Suppressor macrophage treated with lipopolysaccharide for 1 hour (primary cell): ENCODE results near the gene CPED1.
"Not testable (repeated sequence)": the region's sequence is repeated elsewhere in the genome, so short reads cannot be mapped to it uniquely, and the experiment has no call there.

Experiments
- DNase-seq, 3 donors: peaks; one replicate each; pipeline ENCODE4 v3.0.0-alpha.2; 2020 to 2022

Gene CPED1

DNA sequence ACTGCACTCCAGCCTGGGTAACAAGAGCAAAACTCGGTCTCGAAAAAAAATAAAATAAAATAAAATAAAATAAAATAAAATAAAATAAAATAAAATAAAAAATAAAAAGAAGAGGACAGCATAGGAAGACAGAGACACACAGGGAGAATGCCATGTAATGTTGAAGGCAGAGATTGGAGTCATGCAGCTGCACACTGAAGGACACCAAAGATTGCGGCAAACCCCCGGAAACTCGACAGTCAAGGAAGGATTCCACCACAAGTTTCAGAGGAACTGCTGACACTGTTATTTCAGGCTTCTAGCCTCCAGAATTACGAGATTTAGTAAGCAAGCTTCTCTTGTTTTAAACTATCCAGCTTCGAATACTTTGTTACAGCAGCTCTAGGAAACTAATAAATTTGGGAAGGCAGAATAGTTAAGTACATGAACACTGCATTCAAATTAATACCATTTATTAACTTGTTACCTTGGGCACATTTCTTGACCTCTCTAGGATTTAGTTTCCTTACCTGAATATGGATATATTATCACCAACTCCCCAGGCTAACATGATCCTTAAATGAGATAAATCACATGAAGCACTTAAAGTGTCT lies 9.5 kb downstream of the CPED1 start:
- peak; percentile 81 to 84 (median 82) for DNase-seq

DNA sequence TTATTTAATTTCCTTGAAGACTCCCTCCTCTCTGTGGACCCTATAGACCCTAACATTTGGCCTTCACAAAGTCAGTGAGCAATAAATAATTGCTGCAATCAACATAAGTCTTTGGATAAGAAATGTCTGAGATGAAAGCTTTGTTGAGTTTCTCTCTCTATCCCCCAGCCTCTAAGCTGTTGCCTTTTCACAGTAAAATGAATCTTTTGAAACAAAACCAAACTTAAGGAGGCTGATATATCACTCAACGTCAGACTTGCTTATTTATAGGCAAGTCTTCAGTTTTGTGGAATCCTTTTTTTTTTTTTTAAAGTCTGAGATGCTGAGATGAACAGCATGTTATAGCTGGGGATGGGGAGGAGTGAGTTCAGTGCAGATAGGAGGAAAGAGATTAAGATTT lies 10.0 kb downstream of the CPED1 start:
- no peak for DNase-seq

DNA sequence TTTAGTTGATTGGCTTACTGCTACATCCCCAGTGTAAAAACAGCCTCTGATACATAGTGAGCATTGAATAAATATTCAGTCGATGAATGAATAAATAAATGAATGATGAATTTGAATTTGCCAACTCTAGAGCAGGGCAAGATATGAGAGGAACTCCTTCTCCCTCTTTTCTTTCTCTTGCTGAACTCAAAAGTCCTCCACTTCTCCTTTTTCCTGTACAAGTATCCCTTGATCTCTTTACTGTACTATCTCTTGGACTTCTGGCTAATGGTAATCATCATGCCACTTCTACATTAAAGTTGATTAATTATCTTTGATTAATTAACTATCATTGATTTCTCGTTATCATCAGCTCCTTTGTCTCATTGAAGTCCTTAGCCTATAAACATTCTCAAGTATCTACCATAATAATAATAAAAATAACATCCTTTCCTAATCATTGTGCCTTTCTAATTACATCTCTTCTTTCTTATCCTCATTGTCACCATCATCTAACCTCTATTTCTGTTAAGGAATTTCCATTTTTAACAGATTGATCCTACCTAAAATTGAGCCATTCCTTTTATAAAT lies 10.6 kb downstream of the CPED1 start:
- no peak for DNase-seq

- DNase-seq, result peak; percentile 67 to 87 (median 69)
These were observed 11.8 kb downstream of the CPED1 start for GRCh38 chr7:121000081-121000983.

DNA sequence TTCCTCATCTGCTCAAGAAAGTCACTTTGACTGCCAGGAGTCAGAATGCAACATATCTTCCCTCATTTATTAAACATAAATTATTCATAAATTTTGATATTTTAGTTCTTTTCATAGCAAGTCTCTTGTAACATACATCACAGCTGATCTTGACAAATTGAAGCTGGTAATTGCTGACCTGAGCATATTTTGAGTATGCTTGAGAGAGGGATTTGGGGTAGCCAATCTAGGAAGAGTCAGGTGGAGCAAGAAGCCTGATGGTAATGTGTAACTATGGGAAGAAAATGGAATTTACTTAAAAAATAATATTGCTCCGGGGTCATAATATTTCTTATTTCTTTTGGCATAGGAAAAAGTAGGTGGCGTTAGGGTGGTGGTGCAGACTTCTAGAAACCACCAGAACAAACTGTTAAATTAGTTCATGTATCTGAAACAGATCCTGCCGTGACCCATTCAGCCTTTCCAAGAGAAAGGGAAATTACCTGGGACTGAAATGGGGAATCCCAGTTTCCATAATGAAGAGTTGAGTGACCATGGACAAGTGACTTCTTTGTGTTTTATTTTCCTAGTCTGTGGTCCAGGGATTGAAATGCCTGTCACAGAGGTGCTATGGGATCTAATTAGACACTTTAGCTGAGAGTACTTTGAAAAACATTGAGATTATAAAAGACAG lies 12.9 kb downstream of the CPED1 start:
- peak; percentile 56 to 76 (median 57) for DNase-seq

GRCh38 chr7:121002048-121002756 lies 13.7 kb downstream of the CPED1 start:
- no peak for DNase-seq

DNA sequence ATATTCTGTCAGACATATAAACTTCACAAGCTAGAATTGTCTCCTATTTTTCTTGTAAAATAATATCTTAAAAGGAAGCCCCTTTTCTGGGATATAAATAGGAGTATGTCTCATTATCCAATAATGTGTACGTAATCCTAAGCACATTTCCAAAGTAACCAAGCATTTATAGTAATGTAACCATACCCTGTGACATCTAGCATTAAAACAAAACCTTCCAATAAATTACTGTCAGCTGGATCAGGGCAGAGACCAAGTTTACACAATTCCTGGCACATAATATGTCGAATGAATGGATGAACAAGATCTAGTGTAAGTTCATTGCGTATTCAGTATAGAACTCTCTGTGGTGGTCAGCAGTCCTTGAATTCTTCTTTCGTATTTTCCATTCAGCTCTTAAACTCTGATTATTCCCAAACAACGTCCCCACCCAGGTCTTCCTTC lies 14.3 kb downstream of the CPED1 start:
- no peak for DNase-seq

- DNase-seq, result no peak
These were observed 15.6 kb downstream of the CPED1 start for GRCh38 chr7:121003986-121004685.

DNA sequence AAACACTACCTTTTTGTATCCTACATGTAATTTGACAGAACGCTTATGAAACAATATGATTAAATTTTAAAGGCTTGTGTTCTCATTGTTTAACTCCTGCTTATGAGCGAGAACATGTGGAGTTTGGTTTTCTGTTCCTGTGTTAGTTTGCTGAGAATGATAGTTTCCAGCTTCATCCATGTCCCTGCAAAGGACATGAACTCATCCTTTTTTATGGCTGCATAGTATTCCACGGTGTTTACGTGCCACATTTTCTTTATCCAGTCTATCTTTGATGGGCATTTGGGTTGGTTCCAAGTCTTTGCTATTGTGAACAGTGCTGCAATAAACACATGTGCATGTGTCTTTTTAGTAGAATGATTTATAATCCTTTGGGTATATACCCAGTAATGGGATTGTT lies 16.5 kb downstream of the CPED1 start:
- DNase-seq, result not testable (repeated sequence)

- no peak for DNase-seq
These were observed 17.6 kb downstream of the CPED1 start for GRCh38 chr7:121005996-121006584.

- peak in 1 of 3 donors; percentile 34 for DNase-seq
These were observed 18.3 kb downstream of the CPED1 start for GRCh38 chr7:121006711-121007315.

- no peak for DNase-seq
These were observed 20.3 kb downstream of the CPED1 start for GRCh38 chr7:121008816-121009215.

DNA sequence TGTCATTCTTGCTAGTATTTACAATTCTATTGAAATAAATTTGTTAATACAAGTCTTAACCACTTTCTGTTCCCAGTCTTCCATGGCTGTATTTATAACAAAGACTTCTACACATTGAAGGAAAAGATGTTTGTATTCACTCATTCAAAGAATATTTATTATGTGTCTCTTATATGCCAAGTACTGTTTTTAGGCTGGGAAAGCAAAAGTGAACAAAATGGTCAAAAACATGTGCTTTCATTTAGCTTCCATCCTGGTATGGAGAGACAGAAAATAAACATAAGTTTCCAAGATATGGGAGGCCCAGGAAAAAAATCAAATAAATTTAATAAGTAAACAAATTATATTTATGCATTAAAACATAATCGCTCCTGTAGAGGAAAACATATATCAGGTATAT lies 22.9 kb downstream of the CPED1 start:
- no peak for DNase-seq

DNA sequence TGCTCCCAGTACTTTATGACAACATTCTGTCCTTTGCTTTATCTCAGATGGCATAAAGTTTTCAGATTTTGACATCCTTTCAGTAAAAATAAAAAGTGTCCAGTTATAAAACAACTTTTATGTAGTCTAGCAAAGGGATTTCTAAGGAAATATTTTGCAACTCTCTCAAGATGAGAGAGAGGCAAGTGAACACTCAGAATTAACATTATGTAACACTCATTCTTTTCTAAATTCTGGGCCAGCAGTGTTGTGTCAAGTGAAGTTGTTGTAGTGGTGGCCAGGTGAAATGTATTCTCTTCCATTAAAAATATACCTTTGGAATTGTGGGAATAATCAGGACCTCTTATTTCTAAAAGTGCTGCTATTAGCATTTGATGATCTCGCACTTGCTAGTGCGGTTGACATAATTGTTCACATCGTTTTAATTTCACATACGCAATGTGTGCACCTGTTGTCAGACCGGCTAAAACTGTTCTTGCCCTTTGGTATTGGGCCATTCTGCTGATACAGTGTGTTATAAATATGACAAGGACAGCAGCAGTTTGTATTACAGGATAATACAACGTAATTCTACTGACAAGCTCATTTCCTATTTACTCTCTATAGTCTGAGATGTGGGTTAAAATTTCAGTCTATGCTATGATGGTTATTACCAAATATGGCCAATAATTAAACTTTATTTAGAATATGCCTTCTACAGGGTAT lies 23.8 kb downstream of the CPED1 start:
- DNase-seq, result no peak

DNA sequence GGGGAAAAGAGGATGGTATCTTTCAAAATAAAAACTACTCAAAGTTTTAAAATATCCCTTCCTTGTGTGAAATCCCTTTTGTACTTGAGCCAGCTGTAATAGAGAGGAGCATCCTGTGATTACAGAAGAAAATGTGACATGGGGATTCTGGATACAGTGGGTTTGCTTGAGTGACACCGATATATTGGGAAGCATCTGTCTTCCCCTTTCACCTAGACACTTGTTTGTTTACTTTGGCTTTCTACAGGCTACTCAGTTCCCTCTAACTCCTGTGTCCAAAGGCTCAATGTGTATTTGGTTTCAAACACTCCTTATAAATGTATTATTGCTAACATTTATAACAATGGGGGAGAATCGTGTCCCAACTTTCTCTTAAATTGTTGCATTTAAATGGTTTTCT lies 24.4 kb downstream of the CPED1 start:
- no peak for DNase-seq

DNA sequence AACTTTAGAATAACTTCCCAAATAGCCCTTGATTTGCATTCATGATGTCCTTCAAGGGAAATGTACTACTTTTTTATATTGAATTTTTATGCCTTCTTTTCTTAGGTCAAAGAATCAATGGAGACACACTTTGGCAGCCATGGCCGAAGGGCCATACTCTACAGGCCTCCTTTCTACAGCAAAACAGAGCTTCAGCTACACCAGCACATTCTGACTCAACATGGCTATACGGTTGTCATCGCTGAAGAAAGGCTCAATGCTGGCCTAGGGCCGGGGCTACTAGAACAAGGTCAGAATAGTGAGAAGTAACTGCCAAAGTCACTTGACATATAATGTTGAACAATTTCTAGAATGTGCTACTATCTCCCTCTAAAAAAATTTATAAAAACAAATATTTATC lies 27.0 kb downstream of the CPED1 start:
- no peak for DNase-seq

- DNase-seq, result no peak
These were observed 28.5 kb downstream of the CPED1 start for GRCh38 chr7:121016966-121017365.

DNA sequence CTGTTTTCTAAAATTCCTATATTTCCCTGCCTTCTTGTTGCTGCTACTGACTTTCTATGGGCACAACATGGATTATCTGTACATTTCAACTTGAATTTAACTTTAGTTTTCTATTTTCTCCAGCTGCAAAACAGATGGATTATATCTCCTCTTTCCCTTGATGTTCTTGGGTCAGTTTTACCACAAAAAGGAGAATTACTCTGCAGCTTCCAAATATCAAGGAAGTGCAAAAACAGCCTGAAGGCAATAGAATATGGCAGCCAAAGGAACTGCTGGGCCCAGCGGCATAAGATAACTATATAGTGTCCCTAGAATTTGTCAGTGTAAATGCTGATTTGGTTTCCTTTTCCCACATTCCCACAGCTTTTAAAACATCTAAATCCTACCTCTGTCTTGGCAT lies 29.1 kb downstream of the CPED1 start:
- no peak for DNase-seq

DNA sequence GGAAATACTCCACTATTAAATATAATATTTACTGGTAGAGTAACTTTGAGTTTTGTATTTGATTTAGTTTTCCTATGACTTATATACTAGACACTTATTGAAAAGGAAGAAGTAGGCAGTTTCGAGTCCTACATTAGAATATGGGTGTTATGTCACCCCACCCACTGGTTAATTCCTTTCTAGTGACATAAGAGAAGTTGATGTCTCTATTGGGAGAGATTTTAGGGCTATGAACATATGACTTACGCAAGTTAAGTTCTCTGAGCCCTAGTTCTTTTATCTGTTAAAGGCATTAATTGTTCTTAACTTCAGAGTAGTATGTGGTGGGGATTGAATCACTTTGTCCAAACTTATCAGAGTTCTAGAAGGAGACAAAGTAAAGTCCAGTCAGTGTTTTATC lies 30.5 kb downstream of the CPED1 start:
- peak; percentile 79 to 93 (median 91) for DNase-seq

GRCh38 chr7:121020249-121020988 lies 31.9 kb downstream of the CPED1 start:
- DNase-seq, result peak; percentile 66 to 94 (median 92)
